HG03460 (cell line): ENCODE results near the gene KCNQ1.

Experiments used
- ATAC-seq: cut with Tn5 transposase; IDR thresholded peaks from one replicate; pipeline ENCODE4 v1.9.1; 2021; ENCODE audit not compliant: unreplicated experiment

KCNQ1 gene

GRCh38 chr11:2706321-2706720, 261.5 kb downstream of the KCNQ1 start:
- ATAC-seq: no peak

- ATAC-seq: no peak
Observed at GRCh38 chr11:2707736-2708135, 262.9 kb downstream of the KCNQ1 start.

- no peak for ATAC-seq
Observed at GRCh38 chr11:2708151-2708581, 263.4 kb downstream of the KCNQ1 start.

GRCh38 chr11:2708757-2709281, 264.0 kb downstream of the KCNQ1 start:
- no peak for ATAC-seq

GRCh38 chr11:2709429-2709828, 264.6 kb downstream of the KCNQ1 start:
- no peak for ATAC-seq

- no peak for ATAC-seq
Observed at GRCh38 chr11:2711161-2711560, 266.4 kb downstream of the KCNQ1 start.

GRCh38 chr11:2713094-2713493, 268.3 kb downstream of the KCNQ1 start:
- no peak for ATAC-seq

GRCh38 chr11:2713661-2714462, 269.1 kb downstream of the KCNQ1 start:
- no peak for ATAC-seq

- no peak for ATAC-seq
Observed at GRCh38 chr11:2714463-2714800, 269.6 kb downstream of the KCNQ1 start.

- no peak for ATAC-seq
Observed at GRCh38 chr11:2714871-2715270, 270.1 kb downstream of the KCNQ1 start.

GRCh38 chr11:2715716-2716350, 271.0 kb downstream of the KCNQ1 start:
- ATAC-seq: no peak

GRCh38 chr11:2716376-2717095, 271.7 kb downstream of the KCNQ1 start:
- no peak for ATAC-seq

GRCh38 chr11:2717561-2718325, 272.9 kb downstream of the KCNQ1 start:
- ATAC-seq: no peak

GRCh38 chr11:2718817-2719438, 274.1 kb downstream of the KCNQ1 start:
- no peak for ATAC-seq

- ATAC-seq: no peak
Observed at GRCh38 chr11:2719831-2720590, 275.2 kb downstream of the KCNQ1 start.

GRCh38 chr11:2721210-2721916, 276.6 kb downstream of the KCNQ1 start:
- no peak for ATAC-seq

- ATAC-seq: no peak
Observed at GRCh38 chr11:2722955-2723354, 278.1 kb downstream of the KCNQ1 start.

GRCh38 chr11:2724104-2724503, 279.3 kb downstream of the KCNQ1 start:
- no peak for ATAC-seq

- no peak for ATAC-seq
Observed at GRCh38 chr11:2724653-2725367, 280.0 kb downstream of the KCNQ1 start.
